NCI-H748 treated with DMSO at 0.1 percent for 48 hours (cell line): ENCODE results near the gene FCHO1.
A peak's percentile ranks its signal among the peaks of the same experiment; 100 is the strongest.
"Not testable (repeated sequence)": the region's sequence is repeated elsewhere in the genome, so short reads cannot be mapped to it uniquely, and the experiment has no call there.

Experiments
- DNase-seq: peaks from one replicate; lab custom pipeline; 2025; lab: John Stamatoyannopoulos, UW

The FCHO1 gene

GRCh38 chr19:17795495-17795856, 44.2 kb downstream of the FCHO1 start:
- no peak for DNase-seq

- no peak for DNase-seq
Observed at GRCh38 chr19:17796013-17796837, 44.9 kb downstream of the FCHO1 start.

- no peak for DNase-seq
Observed at GRCh38 chr19:17796838-17797423, 45.7 kb downstream of the FCHO1 start.

- DNase-seq = no peak
Observed at GRCh38 chr19:17797424-17798201, 46.3 kb downstream of the FCHO1 start.

GRCh38 chr19:17798599-17798998, 47.3 kb downstream of the FCHO1 start:
- DNase-seq = not testable (repeated sequence)

- DNase-seq = no peak
Observed at GRCh38 chr19:17802137-17802858, 51.0 kb downstream of the FCHO1 start.

GRCh38 chr19:17803264-17803896, 52.1 kb downstream of the FCHO1 start:
- DNase-seq = no peak

GRCh38 chr19:17805427-17805826, 54.1 kb downstream of the FCHO1 start:
- no peak for DNase-seq

- DNase-seq = no peak
Observed at GRCh38 chr19:17806945-17807344, 55.7 kb downstream of the FCHO1 start.

GRCh38 chr19:17807731-17808316, 56.5 kb downstream of the FCHO1 start:
- DNase-seq = no peak

- DNase-seq = no peak
Observed at GRCh38 chr19:17811103-17811502, 59.8 kb downstream of the FCHO1 start.

- no peak for DNase-seq
Observed at GRCh38 chr19:17811681-17812080, 60.4 kb downstream of the FCHO1 start.

GRCh38 chr19:17812099-17812498, 60.8 kb downstream of the FCHO1 start:
- no peak for DNase-seq

GRCh38 chr19:17817668-17818363, 66.5 kb downstream of the FCHO1 start:
- no peak for DNase-seq

- DNase-seq = no peak
Observed at GRCh38 chr19:17821190-17821589, 69.9 kb downstream of the FCHO1 start, which contains the start of gene INSL3. Gene INSL3 (minus strand): TSS chr19:17821519. CDS start chr19:17821506, 13 bp downstream.

- no peak for DNase-seq
Observed at GRCh38 chr19:17824339-17824738, 73.1 kb downstream of the FCHO1 start.

GRCh38 chr19:17826508-17827056, 75.3 kb downstream of the FCHO1 start:
- no peak for DNase-seq

GRCh38 chr19:17829855-17830566, 78.7 kb downstream of the FCHO1 start:
- peak; percentile 27 for DNase-seq

GRCh38 chr19:17830567-17831418, 79.5 kb downstream of the FCHO1 start:
- DNase-seq = peak; percentile 66
